ENCODE measurements around the gene HECW1.

Gene HECW1

DNA sequence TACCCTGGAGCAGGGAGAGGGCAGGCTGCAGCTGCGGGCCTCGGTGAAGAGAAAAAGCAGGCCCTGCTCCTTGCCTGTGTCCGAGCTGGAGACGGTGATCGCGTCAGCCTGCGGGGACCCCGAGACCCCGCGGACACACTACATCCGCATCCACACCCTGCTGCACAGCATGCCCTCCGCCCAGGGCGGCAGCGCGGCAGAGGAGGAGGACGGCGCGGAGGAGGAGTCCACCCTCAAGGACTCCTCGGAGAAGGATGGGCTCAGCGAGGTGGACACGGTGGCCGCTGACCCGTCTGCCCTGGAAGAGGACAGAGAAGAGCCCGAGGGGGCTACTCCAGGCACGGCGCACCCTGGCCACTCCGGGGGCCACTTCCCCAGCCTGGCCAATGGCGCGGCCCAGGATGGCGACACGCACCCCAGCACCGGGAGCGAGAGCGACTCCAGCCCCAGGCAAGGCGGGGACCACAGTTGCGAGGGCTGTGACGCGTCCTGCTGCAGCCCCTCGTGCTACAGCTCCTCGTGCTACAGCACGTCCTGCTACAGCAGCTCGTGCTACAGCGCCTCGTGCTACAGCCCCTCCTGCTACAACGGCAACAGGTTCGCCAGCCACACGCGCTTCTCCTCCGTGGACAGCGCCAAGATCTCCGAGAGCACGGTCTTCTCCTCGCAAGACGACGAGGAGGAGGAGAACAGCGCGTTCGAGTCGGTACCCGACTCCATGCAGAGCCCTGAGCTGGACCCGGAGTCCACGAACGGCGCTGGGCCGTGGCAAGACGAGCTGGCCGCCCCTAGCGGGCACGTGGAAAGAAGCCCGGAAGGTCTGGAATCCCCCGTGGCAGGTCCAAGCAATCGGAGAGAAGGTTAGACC, 332.5 kb downstream of the HECW1 start:
- no peak for DNase-seq

DNA sequence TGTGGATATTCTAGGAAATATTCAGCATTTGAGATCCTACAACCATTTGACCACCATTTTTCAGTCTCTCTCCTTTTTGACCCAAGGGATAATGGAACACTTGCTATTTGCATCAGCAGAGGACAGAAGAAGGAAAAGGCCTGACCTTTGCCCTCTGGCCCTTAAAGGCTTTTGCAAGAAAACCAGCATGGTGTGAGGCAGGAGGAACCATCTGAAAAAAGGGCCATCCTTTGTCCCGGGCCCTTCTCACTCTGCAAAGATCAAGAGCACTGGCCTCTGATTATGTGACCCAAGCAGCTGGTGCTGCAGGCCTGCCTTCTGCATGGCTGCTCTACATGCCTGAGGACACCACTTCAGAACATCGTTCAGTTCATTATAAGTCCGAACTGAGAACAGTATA, 337.1 kb downstream of the HECW1 start:
- DNase-seq = no peak

DNA sequence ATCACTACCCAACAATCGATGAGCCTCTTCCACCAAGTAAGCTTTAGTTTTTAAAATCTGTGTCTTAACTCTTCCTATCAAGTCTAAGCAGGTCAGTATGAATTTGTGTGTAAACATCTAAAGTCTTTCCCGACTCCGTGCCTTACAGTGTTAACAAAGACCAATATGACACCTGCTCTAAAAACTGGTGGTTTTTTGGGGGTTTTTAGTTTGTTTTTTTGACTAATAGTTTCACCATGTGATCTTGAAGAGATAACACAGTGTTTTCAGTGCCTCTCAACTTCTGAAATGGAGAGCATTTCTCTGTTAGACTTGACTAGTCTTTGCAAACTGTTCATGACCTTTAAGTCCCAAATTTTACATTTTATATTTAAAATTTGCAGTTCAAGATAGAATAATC, 338.4 kb downstream of the HECW1 start:
- no peak for DNase-seq

DNA sequence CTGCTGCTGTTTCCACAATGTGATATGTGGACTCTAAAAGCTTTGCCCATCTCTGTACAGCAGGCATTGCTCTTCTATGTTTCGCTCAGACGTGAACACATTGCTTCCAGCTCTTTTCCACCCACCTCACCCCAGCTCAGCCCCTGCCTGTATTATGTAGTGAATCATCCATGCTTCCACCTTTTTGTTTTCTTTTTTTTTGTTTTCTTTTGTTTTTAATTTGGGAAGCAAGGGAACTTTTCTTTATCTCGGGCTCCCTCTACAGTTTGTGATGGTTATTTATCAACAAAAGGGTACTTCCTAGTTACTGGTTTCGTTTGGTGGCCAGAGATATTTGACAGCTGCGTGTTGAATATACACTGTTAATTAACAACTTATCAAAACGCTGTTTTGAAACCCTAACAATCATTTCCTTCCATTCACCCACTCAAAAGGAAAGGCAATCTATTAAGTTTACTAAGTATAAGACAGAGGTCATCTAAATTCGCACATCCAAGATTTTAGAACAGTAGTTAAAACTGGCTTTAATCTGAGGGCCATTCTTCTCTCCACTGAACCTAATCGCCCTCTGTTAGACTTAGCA, 342.6 kb downstream of the HECW1 start:
- DNase-seq = peak; percentile 6

DNA sequence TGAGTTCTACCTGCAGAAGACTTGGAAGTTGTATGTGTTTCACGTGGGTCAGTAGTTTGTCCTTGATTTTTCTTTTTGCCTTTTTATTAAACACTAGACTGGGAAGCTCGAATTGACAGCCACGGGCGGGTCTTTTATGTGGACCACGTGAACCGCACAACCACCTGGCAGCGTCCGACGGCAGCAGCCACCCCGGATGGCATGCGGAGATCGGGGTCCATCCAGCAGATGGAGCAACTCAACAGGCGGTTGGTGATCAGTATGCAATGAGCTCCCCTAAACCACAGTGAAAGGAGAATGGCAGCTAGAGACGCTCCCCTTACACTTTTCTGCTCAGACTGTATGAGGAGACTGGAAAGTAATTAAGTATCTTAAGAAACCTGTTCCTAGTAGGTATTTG, 343.8 kb downstream of the HECW1 start:
- DNase-seq = no peak

DNA sequence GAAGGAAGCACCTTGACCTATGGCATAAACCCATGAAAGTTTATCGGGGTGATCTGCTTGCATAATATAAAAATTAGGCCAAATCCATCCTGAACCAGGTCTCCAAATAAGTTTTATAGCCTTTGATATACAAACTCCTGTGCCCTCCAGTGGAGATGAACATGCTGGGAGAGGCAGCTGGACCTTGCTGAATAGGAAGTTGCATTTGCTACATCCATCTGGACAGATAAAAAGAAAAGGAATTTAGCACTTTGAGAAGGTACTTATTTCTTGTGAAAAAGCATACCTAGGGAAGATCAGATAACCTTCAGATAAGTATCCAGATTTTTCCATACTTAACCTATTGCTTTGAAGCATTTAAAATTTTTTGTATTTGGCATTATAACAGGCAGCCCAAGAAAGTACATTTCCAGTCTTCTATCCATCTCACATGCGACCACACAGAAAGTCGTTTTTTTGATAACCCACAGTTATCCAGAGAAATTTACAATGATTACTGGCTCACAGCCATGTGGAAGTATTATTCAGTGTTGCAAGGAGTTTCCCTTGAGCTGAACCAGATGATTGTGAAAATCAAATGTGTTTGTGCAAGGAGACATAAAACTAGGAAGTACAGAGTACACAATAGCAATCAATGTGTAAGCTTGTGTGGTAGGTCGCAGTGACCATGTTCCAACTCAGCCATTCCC, 346.0 kb downstream of the HECW1 start:
- no peak for DNase-seq

DNA sequence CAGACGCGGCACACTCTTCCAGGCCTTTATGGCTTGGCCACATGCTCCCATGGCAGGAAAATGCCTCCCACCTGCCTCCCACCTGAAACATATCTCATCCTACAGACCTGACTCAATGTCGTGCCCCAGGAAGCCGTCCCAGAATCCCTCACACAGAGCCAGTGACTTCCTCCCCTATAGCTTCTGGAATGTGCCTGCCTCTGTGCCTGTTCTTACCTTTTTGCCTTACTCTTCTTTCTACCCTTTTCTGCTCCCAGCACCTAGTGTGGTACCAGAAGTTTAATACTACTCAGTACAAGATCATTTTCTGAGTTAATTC, 346.5 kb downstream of the HECW1 start:
- DNase-seq = no peak

DNA sequence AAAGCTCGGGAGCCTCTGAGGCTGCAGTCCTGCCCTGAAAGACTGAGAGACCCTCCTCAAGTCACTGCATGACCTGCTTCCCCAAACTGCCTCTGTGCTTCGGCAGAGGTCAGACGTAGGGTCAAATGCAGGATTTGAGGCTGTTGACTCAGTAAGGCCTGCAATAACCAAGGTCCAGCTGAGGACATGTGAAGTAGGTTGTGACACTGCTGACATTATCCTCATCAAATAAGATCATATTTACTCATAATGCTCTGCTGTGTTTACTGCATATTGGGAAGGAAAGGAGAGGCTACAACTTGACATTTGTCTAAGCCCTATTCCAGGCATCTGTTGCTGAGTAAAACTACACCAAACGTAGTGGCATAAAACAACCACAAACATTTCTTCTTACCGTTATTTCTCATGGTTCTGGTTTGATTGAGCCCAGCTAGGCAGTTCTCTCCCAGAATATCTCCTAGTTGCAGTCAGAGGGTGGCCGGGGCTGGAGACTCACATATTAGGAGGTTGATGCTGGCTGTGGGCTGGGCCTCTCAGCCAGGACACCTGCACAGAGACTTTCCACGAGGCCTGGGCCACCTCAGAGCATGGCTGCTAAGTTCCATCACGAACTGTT, 348.4 kb downstream of the HECW1 start:
- no peak for DNase-seq

DNA sequence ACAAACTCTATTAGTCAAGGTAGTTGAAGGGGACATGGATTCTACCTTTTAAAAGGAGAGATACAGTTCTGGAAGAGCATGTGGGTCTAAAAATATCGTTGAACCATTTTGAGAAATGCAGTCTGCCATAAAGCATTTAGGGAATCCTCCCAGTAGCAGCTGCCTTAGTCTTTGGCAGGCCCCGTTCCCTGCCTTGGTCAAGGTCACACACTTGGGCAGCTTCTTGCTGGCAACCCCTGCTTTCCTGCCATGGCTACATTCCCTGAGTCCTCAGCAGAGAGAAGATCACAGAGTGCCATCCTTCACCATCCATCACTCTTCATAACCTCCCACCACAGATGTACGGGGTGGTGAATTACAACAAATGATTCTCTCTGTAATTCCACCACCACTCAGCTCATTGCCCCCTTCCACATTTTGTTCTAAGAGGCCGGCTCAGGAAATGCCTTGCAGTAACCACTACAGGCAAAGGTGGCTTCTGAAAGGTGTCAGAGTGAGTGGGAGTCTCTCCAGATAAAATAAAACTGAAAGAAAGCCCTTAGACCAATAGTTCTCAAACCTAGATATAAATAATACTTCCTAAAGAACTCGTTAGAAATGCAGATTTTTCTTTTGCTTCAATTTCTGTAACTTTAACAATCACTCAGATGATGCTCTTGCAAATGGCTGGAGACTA, 349.0 kb downstream of the HECW1 start:
- no peak for DNase-seq

DNA sequence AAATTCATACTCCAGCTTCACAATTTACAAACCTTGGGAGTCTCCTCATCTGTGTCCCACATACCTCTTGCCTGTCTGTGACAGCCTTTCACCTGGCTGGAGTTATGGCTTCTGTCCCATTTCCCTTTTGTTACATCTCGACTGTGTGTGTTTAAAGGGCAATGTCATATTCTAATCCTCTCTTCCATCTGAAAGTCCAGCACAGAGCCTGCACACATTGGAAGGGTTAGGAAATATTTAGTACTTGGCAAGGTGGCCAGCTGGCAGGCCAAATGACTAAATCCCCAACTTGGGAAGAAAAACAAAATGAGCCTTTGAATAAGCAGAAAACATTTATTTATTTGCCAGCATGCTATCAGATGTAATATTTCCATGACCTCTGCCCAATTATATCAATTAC, 350.4 kb downstream of the HECW1 start:
- no peak for DNase-seq

DNA sequence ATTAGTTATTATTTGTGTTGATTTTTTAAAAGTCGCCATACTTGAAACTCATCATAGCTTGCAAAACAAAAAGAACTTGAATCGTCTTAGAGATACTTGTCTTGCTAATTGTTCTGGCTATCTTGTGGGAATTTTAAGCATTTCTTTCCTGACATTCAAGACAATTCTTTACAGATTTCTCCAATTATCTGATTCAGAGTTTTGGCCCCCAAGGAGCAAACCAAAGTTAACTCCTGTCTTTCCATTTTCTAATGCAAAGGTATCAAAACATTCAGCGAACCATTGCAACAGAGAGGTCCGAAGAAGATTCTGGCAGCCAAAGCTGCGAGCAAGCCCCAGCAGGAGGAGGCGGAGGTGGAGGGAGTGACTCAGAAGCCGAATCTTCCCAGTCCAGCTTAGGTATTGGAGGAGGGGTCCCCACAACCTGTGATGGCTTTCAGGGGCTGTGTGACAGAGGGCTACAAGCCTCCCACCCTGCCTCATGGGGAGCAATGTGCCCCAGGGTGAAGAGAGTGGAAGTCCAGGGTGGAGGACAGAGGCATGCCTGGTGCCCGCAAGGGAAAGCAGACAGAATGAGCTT, 351.0 kb downstream of the HECW1 start:
- DNase-seq = no peak

DNA sequence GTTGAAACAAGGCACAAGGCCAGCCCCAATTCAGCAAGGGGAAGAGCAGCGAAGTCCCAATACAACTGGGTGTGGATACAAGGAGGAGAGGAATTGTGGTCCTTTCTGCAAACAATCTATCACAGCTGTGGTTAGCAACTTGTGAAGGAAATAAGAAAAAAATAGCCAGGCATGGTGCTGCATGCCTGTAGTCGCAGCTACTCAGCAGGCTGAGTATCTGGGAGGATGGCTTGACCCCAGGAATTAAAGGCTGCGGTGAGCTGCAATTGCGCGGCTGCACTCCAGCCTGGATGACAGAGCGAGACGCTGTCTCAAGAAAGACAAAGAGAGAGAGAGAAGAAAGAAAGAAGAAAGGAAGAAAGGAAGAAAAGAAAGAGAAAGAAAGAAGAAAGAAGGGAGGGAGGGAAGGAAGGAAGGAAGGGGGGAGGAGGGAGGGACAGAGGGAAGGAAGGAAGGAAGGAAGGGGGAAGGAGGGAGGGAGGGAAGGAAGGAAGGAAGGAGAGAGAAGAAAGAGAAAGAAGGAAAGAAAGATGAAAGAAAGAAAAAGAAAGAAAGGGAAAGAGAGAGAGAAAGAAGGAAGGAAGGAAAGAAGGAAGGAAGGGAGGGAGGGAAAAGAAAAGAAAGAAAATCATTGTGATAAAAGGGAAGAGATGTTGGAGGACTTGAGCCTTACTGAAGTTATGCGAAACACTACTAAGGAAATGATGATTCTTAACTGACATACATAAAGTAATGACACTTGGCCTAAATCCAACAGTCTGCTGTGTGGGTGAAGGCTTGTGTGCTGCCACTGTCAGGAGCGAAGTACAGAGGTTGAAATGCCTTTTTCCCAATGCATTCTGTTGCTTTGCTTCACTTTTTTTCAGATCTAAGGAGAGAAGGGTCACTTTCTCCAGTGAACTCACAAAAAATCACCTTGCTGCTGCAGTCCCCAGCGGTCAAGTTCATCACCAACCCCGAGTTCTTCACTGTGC, 353.4 kb downstream of the HECW1 start:
- DNase-seq = no peak

DNA sequence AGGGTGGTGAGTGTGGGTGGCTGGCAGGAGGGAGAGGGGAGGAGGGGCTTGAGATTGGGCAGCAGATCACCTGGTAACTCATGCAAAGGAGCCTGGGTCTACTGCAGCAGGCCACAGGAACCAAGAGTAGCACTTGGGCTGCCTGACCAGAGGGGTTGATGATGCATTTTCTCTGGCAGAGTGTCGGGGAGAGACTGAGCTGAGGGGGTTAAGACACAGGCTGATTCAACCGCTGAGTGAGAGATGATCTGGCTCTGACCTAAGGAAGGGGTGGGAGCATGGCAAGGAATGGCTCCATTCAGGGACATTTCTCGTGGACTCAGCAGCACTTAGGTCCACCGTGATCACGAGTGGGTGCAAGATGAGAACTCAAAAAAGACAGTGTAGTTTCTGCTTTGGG, 355.0 kb downstream of the HECW1 start:
- no peak for DNase-seq

DNA sequence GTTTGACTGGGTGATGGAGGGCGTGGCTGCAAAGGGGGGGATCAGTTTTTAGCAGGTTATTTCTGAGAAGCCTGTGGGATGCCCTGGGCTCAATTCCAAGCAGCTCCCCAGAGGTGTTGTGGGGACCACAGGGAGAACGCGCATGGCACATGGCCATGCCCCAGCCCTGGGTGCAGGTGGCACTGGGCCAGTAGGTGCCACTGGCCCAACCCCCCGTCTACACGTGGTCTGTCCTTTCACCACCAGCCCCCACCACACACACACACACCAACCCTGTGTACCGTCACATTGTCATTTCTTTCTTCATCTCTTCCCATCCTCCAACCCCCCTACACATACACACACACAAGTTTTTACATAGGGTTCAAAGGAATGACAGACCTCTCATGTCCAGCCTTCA, 355.4 kb downstream of the HECW1 start:
- no peak for DNase-seq

DNA sequence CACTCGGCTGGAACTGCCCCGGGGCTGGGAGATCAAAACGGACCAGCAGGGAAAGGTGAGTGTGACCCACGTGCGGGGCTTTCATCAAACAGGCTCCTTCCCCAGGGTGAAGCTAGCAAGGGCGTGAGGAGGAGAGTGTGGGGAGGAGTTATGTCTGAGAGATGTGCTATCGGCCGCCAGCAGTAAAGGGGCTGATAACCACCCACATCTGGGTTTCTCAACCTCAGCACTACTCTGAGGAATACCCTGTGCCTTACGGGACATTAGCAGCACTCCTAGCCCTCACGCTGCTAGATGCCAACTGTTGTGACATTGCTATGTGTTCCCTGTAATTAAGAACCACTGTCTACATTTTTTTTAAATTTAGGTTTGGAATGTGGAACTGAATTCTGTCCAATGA, 356.6 kb downstream of the HECW1 start:
- no peak for DNase-seq

DNA sequence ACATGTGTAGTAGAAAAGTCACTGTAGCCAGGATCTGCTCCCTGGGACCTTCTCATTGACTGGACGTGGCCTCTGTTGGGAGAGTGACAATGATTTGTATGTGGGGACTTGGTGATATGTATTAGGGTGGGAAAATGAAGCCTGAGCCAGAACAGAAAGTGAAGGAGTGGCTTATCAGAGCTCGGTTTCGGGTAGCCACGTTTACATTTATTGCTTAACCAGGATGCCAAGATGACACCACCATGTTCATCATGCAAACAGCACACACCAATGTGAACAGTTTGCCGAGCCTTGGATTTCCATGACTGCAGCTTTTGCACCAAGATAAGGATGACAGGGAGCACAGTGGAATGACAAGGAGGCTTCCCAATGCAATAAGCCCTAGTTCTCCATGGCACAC, 357.7 kb downstream of the HECW1 start:
- DNase-seq = no peak

DNA sequence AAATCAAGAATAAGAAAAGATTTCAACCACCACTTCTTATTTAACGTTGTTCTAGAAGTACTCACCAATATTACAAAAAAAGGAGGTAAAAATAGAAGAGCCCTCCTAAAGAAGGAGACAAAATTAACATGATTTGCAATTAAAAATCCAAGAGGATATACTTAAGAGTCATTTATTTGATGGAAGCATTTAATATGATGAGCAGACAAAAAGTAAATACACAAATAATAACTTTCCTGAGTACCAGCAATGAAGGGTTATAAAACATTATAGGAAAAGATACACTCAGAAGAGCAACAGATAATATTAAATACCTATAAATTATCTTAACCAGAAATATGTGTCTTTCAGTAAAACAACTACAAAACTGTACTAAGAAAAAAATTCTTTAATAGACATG, 363.5 kb downstream of the HECW1 start:
- no peak for DNase-seq

DNA sequence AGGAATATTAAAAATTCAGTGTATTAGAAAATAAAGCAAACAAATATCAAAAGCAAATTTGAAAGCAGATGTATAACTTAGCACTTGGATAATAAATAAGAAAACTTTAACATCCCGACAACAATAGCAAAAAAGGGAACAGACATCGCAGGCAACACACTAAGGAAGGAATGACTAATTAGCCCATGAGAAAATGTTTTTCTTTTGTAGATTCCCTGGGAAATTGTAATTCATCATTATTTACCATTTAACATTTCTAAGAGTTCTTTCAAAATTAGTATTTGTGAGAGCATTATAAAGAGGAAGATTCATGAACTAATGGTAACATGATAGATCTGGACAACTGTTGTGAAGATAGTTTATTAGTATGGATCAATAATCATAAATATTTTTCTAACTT, 364.4 kb downstream of the HECW1 start:
- DNase-seq = no peak

DNA sequence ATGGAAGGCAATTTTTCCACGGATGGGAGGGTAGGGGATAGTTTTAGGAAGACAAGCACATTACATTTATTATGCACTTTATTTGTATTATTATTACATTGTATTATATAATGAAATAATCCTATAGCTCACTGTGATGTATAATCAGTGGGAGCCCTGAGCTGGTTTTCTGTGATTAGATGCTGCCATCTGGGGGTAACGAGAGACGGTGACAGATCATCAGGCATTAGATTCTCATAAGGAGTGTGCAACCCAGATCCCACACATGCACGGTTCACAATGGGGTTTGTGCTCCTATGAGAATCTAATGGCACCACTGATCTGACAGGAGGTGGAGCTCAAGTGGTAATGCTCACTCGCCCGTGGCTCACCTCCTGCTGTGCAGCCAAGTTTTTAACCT, 366.6 kb downstream of the HECW1 start:
- DNase-seq = no peak

DNA sequence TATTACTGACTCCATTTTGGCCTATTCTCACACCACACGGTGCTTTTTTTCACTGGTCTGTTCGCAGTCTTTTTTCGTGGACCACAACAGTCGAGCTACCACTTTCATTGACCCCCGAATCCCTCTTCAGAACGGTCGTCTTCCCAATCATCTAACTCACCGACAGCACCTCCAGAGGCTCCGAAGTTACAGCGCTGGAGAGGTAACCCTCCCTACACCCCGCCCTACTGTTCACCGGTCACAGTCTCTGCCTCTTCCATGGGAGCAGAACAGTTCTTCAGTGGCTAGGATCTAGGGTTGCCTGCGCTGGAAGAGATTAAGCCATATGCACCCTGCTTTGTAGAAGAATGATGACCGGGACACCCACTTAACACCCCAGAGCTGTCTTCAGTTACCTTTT, 367.1 kb downstream of the HECW1 start:
- DNase-seq = no peak

DNA sequence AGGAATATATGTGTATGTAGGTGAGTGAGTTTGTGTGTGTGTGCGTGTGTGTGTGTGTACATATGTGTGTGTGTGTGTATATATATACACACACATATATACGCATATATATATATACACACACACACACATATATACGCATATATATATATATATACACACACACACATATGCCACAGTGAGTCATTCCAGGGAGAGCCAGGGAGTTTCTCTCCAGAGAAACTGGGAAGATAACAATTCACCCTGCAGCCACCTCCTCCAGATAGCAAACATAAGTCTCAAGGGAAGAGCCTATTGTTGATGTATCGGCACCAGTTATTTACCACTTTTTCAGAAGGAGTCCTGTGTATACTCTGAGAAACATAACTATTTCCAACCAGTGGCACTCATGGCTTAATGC, 368.1 kb downstream of the HECW1 start:
- DNase-seq = no peak

Measured in DMS79 treated with DMSO at 0.1 percent for 48 hours (cell line).